Muscle layer of duodenum (tissue), 2 donors: ENCODE data around the gene DUSP11.

Experiments
- H3K27ac ChIP-seq: one replicate; pipeline ENCODE4 v1.7.0; 2013; ENCODE audit warnings: mild to moderate bottlenecking, low read length
- H3K27me3 ChIP-seq: one replicate; pipeline ENCODE4 v1.7.0; 2013; ENCODE audit warnings: low read depth, mild to moderate bottlenecking, control low read depth, low read length
- H3K36me3 ChIP-seq, 2 donors: one replicate each; pipeline ENCODE4 v1.7.0; 2013; ENCODE audit warnings: low read length in 2 of 2, control low read depth in 1 of 2, mild to moderate bottlenecking in 1 of 2; ENCODE audit not compliant: insufficient read depth in 2 of 2, control insufficient read depth in 1 of 2
- H3K4me1 ChIP-seq, 2 donors: one replicate each; pipeline ENCODE4 v1.7.0; 2013; ENCODE audit warnings: low read length in 2 of 2, mild to moderate bottlenecking in 2 of 2, control low read depth in 1 of 2, moderate library complexity in 1 of 2; ENCODE audit not compliant: insufficient read depth in 2 of 2, control insufficient read depth in 1 of 2
- H3K4me3 ChIP-seq, 2 donors: one replicate each; pipeline ENCODE4 v1.7.0; 2013; ENCODE audit warnings: low read length in 2 of 2, low read depth in 1 of 2, mild to moderate bottlenecking in 1 of 2
- H3K9me3 ChIP-seq, 2 donors: one replicate each; pipeline ENCODE4 v1.7.0; 2013; ENCODE audit warnings: low read length in 2 of 2, control low read depth in 1 of 2, mild to moderate bottlenecking in 1 of 2; ENCODE audit not compliant: control insufficient read depth in 1 of 2
- donor health status: healthy.

DUSP11 gene

GRCh38 chr2:73717251-73717606 is 62.7 kb downstream of the DUSP11 start:
- H3K27me3 ChIP-seq: no peaks in the 10 kb centered on the region
- no peaks in the 10 kb centered on the region for H3K9me3 ChIP-seq
- no peaks in the 10 kb centered on the region for H3K36me3 ChIP-seq
- peak overlapping the region; percentile 45 for H3K27ac ChIP-seq
- H3K4me1 ChIP-seq: no peaks in the 10 kb centered on the region
- H3K4me3 ChIP-seq: no peak overlapping the region

DNA sequence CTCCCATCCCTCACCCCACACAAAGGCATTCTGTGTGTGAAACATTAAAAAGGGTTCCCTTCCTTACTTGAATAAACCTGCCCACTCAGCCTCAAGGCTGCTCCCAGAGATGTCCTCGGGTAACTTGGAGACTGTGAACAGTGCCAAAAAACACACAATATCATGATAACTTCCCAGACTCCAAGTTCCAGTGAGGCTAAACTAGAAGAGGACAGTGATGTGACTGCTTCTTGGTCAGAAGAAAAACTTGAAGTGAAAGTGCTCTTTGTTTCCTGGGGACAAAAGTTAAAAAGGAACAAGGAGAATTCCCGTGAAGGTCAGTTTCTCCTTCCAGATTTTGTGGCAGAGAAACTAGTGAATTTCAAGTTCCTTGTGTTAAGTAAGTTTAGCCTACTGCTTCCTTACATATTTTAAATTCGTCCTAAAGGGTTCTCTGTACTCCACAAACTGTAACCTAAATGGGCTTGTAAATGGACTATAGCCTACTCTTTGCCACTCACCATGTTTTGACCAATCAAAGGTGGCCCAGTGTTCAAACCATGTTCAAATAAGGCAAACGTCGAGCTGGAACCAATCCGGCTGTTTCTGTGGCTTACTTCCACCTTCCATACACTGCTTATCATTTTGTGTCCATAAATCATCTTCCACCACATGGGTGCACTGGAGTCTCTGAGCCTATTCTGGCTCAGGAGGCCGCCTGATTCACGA is 63.2 kb downstream of the DUSP11 start:
- Histone ChIP-seq H3K27ac (peak overlapping the region; percentile 45), H3K36me3 (no peaks in the 10 kb centered on the region), H3K9me3 (no peaks in the 10 kb centered on the region), H3K4me1 (no peaks in the 10 kb centered on the region), H3K4me3 (peak overlapping the region in 1 of 2 donors; percentile 3), H3K27me3 (no peaks in the 10 kb centered on the region)

GRCh38 chr2:73714091-73714490 is 65.8 kb downstream of the DUSP11 start:
- Histone ChIP-seq H3K36me3 (no peaks in the 10 kb centered on the region), H3K4me1 (no peaks in the 10 kb centered on the region), H3K27me3 (no peaks in the 10 kb centered on the region), H3K9me3 (no peaks in the 10 kb centered on the region), H3K27ac (no peak overlapping the region), H3K4me3 (no peak overlapping the region)
